ENCODE results near the gene CEP135. TPM values are rescaled to one million over a fixed set of nuclear protein-coding genes. Genes with fewer than 3 reads are reported as not detected.
A peak's percentile ranks its signal among the peaks of the same experiment; 100 is the strongest.
"Not testable (repeated sequence)": the region's sequence is repeated elsewhere in the genome, so short reads cannot be mapped to it uniquely, and the experiment has no call there.

Gene CEP135
- total RNA-seq, 1 donor, result 5.1 TPM

DNA sequence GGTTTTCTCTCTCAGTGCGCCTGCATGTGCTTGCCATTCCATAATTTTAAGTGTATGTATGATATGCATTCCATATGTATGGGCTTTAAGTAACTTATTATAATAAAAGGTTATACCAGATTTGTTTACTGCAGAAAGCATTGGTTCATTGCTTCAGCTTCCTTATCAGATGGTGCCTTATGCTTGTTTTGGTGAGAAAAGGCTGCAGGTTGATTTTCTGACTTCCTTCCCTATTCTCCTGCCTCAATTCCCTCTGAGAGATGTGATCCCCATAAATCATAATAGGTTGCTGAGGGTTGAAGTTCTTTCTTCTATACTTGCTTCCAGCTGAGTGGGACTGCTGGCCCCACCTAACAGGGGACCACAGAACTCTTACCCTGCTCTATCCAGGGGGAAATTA is 10.3 kb upstream of the CEP135 start:
- DNase-seq (ENCODE audit: low read depth in 2 of 3, low spot score in 2 of 3), result peak in 2 of 3 donors; percentile 56 to 94

DNA sequence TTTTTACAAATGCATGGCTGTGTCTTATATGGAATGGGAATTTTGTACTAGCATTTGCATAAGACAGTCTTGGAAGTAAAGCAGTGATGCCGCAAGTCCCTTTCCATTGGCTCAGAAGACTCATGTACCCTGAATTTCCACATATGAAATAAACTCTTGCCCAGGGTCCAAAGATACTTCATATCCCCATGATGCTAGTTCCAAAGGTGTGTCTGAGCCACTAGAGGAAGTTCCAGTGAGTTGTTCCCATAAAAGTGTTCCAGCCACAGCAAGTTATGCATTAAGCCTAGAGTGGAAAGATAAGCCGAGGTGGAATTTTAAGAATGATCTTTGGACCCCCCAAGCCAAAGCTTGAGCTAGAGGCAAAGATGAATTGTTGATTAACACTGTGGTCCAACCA is 9.3 kb upstream of the CEP135 start:
- DNase-seq (ENCODE audit: low read depth in 2 of 3, low spot score in 2 of 3), result no peak

DNA sequence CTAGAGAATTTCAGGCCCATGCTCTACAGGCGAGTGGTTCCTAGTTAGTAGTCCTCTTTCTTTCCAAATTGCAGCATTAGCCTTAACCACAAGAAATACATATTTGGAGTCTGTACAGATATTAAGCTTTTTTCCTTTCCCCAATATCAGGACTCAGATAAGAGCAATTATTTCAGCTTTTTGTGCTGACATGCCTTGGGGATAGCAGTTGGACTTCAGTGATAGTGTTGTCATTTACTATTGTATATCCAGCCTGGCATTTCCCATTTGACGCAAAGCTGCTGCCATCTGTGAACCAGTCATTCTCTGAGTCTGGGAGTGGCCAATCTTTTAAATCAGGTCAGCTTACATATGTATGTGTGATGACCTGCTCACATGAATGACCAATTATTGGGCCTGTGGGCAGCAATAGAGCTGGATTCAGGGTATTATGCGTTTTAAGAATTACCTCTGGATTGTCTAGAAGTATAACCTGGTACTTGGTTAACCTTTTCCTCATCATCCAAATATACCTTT is 6.8 kb upstream of the CEP135 start:
- DNase-seq (ENCODE audit: low read depth in 2 of 3, low spot score in 2 of 3), result no peak

DNA sequence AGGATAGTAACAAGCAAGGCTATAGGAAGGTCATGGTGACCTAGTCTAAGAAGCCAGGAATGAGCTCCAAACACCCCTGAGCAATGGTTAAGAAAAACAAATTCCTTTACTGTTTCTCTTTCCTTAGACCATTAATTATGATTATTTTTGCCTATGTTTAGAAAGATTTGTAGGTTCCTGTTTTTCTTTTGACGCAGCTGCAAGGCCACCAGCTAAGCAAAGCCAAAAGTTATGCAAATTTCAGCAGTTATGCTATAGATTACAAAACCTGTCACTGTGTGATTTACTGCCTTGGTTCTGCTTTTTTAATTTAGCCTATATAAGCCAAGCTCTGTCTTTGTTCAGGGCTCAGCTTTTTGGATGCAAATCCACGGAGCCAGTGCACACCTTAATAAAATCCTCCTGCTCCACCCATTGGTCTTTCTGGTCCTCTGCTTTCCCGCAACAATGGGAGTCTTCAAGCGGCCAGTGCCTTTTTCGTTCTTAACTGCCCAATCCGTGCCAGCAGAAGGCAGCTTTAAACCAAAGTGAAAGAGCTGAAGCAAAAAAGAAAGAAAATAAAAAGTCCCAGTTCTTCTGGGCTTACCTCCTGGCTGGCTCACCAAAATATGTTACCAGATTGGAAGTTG is 1.4 kb upstream of the CEP135 start:
- DNase-seq (ENCODE audit: low read depth in 2 of 3, low spot score in 2 of 3), result peak in 2 of 3 donors; percentile 81 to 91

DNA sequence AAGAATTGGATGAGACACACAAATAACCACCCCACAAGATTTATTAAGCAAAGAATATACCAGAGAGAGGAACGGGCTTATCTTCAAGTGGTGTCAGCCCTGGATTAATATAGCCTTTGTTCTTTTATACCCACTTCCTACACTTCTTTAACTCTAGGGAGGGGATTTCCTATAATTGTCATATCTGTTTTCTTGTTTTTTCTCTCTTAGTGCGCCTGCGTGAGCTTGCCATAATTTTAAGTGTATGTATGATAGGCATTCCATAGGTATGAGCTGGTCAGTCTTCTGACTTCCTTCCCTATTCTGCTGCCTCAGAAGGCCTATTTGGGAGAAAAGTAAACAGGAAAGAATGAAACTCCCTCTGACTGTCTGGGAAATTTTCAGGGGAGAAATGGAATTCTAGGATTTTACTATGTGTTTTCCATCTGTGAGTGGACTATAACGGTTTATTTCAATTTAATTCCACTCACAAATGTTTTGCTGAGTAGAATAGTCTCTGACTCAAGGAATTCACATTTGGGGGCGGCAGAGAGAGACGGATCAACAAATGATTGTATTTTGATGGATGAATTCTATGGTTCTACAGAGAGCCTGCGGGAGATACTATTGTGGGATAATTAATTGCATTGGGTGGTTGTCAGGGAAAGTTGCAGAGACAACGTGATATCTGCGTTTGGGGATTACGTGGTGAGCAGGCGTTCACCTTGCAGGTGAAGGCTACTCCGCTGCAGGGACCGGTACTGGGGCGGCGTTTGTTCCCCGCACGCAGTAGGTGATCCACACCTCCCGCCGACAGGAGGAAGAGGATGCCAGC is 626 bp upstream of the CEP135 start:
- DNase-seq (ENCODE audit: low read depth in 2 of 3, low spot score in 2 of 3), result peak; percentile 44 to 86 (median 79)

DNA sequence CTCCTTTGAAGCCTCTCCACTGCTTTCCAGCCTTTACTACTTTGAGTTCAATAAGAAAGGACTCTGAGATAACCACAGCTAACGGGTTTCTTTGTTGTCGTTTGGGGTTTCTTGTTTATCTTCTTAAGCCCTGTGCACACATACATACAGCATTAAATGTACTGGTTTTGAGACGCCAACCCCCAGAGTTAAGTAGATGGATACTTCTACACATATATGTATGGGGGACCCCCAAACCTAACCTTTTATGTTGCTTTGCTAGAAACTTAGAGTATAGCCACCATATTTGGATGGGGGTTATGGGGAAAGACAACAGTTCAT is 697 bp downstream of the CEP135 start:
- no peak for DNase-seq (ENCODE audit: low read depth in 2 of 3, low spot score in 2 of 3)

DNA sequence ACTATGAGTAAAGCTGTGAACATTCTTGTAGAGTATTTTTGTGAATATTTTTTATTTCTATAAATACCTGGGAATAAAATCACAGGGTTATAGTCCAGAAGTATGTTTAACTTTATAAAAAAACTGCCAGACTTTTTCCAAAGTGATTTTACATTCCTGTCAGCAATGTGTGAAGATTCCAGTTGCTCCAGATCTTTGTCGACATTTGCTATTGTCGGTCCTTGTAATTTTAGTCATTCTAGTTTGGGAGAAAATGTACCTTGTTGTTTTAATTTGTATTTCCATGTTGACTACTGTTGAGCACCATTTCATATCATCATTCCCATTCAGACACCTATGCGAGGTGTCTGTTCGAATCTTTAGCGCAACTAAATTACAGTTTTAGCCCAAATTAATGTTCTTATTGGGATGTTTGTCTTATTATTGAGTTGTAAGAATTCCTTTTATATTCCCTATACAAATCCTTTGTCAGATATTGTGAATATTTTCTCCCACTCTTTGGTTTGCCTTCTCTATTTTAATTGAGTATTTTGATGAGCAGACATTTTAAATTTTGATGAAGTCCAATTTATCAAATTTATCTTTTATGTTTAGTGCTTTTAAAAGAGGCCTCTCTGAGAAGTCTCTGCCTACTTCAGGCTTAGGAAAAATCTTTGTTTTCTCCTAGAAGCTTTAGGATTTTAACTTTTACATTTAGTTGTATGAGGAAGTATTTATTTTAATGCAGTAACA is 2.6 kb downstream of the CEP135 start:
- no peak for DNase-seq (ENCODE audit: low read depth in 2 of 3, low spot score in 2 of 3)

DNA sequence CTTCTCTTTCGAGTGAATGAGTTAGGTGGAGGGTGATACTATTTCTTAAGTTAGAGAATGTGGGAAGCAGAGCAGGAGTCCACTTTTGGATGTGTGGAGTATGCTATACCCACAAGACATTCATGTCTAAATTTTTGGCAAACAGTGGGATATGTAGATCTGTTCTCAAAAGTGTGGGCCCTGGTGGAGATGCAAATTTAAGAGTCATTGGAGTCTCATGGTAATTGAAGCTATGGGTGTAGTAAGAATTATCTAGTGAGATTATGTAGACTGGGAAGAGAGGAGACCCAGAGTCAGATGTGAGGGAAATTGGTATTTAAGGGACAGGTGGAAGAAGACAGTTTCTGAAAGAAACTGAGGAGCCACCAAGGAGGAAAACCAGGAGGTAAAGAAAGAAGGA is 7.0 kb downstream of the CEP135 start:
- DNase-seq (ENCODE audit: low read depth in 2 of 3, low spot score in 2 of 3), result no peak

DNA sequence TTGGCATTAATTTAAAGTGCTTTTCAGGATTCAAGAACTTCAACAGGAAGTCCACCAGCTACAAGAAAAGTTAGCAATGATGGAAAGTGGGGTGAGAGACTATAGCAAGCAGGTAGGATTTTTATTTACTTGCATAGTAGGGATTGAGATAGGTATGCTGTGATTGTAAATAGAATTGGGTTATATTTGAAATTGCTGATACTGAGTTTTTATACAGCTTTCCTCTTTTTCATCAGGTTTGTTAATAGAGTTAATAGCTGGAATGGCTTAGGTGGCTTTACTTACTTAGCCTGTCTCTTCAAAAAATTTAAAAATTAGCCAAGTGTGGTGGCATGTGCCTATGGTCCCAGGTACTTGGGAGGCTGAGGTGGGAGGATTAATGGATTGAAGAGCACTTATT is 10.9 kb downstream of the CEP135 start:
- DNase-seq (ENCODE audit: low read depth in 2 of 3, low spot score in 2 of 3), result no peak

DNA sequence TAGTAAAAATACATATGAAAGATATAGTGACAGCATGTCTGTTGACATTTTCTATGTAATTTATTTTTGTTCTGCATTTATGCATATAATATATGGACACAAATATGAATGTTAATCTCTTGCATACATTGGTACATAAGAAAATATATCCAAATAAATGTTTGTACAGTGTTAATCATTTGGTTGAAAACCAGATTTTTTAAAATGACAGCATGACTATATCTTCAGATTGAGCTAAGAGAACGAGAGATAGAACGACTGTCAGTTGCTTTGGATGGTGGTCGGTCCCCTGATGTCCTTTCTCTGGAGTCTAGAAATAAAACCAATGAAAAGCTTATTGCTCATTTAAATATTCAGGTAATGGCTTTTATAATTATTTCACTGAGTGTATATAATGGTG is 15.3 kb downstream of the CEP135 start:
- no peak for DNase-seq (ENCODE audit: low read depth in 2 of 3, low spot score in 2 of 3)

DNA sequence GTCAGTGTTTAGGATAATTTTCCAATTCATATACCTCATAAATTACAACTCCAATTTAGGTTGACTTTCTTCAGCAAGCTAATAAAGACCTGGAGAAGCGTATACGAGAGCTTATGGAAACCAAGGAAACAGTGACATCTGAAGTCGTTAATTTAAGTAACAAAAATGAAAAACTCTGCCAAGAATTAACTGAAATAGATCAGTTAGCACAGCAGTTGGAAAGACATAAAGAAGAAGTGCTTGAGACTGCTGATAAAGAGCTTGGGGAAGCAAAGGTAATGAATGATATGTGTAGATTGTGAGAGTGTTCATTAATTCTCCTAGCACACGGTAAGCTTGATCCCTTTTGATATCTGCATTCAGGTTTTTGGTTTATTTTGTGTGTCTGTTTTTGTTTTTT is 16.8 kb downstream of the CEP135 start:
- DNase-seq (ENCODE audit: low read depth in 2 of 3, low spot score in 2 of 3), result peak in 2 of 3 donors; percentile 9 to 31

DNA sequence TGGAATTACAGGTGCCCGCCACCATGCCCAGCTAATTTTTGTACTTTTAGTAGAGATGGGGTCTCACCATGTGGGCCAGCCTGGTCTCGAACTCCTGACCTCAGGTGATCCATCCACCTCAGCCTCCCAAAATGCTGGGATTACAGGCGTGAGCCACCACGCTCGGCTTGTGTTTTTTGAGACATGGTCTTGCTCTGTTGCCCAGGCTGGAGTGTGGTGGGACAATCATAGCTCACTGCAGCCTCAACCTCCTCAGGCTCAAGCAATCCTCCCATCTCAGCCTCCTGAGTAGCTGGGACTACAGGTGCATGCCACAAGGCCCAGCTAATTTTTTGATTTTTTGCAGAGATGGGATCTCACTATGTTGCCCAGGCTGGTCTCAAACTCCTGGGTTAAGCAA is 17.6 kb downstream of the CEP135 start:
- DNase-seq (ENCODE audit: low read depth in 2 of 3, low spot score in 2 of 3), result not testable (repeated sequence)

DNA sequence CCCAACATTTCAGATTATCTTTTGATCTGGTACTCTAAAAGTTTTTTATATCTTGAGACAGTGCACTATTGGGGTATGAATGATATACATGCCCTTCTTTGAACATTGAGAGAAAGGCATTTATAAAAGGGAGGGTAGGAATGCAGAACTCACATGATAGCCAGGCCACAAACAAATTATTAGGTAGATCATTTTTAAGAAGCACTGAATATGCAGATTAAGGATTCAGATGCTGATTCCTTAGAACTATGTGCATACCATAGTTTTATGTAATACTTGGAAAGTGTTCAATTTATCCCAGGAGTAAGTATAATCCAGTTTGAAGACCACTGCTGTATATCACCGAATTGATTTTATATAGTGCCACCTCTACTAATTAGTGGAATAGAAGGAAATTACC is 18.6 kb downstream of the CEP135 start:
- no peak for DNase-seq (ENCODE audit: low read depth in 2 of 3, low spot score in 2 of 3)

DNA sequence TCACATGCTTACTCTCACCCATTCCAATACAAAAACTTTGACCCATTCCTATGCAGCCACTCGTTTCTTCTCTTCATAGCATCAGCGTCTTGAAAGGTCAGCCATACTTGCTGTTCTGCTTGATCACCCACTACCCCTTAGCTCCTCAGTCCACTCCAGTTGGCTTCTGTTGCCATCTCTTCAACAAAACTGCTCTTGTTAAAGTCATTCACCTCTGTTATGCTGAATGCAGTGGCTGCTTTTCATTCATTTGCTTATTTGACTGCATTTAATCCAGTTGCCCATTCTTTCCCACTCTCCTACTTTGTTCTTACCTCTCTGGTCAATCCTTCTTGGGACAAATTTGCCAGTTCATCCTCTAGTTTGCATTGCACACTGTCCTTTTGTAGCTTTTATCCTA is 24.9 kb downstream of the CEP135 start:
- no peak for DNase-seq (ENCODE audit: low read depth in 2 of 3, low spot score in 2 of 3)

DNA sequence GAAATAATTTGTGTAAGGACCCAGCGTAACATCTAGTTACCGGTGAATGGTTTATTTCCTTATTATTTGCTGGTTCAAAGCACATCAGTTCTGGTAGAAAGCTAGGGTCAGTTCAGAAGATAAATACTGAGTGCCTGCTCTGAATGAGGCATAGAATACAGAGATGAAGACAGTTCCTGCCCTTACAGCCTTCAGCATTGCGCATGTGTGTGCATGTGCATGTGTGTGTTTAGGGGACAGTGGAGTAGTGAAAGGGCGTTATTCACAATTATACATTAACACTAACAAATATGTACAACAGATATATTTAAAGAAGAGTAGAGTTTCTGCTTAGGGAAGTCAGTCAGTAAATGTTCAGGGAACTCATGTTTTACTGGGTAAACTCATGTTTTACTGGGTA is 29.1 kb downstream of the CEP135 start:
- no peak for DNase-seq (ENCODE audit: low read depth in 2 of 3, low spot score in 2 of 3)

DNA sequence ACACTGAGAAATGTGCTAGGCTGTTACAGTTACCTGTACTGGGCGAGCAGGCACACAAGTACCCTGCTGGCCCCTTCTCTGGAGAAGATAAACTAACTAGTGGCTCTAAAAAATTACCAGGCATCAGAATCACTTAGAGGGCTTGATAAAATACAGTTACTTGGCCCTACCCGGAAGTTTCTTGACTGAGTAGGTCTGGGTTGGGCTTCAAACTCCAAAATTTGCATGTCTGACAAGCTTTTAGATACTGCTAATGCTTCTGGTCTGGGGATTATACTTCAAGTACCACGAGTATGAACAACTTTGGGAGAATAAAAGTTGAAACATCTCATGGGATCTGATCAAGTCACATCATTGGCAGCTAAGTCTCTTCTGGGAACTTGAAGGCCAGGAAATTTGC is 30.8 kb downstream of the CEP135 start:
- DNase-seq (ENCODE audit: low read depth in 2 of 3, low spot score in 2 of 3), result no peak

DNA sequence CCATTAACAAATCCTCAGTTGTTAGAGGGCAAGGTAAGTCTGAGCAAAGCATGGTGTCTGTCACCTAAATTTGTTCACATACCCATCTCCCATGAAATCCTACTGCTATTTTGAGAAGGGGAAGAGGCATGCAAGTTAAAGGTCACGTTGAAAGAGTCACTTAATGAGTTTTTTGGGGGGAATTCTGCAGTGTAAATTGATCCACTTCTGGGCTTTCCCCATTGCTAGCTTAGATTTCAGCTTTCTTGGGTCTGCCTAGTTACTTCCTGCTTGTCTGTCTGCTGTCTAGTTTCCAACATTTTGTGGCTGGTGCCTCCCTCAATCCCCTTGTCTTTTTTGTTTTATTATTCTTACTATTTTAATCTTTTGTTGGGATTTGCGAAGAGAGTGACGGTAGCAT is 32.0 kb downstream of the CEP135 start:
- DNase-seq (ENCODE audit: low read depth in 2 of 3, low spot score in 2 of 3), result no peak

DNA sequence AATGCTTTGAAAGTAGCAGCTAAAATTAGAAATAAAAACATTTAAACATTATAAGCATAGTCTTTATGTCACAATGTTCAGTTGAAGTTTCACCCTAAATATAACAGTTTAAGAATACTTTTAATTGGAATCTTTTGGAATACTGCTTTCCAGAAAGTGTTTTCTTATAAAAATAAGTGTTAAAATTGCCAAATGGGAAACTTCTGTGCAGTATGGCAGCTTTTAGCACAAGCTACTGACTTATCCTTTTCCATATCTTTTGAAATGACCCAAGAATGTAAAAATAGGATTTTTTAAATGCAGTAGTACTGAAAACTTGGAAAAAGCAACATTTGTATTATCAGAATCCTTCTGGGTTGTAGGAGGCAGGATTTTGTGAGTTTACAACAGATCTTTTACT is 34.2 kb downstream of the CEP135 start:
- DNase-seq (ENCODE audit: low read depth in 2 of 3, low spot score in 2 of 3), result no peak

DNA sequence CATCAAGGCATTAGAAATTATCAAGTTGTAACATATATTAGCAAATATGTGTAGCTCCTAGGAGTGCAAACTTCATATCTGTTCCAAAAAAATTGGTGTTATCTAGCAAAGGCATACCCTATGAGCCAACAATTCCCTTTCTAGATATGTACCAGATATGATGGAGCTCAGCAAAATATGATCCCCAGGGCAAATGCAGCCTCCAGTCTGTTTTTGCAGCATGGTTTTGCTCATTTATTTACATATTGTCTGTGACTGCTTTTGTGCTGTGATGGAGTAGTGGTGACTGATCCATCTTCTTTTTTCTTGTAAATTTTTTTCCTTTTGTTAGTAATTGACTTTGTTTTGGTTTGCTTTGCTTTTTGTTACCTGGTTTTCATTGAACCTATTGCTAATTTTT is 41.0 kb downstream of the CEP135 start:
- no peak for DNase-seq (ENCODE audit: low read depth in 2 of 3, low spot score in 2 of 3)

DNA sequence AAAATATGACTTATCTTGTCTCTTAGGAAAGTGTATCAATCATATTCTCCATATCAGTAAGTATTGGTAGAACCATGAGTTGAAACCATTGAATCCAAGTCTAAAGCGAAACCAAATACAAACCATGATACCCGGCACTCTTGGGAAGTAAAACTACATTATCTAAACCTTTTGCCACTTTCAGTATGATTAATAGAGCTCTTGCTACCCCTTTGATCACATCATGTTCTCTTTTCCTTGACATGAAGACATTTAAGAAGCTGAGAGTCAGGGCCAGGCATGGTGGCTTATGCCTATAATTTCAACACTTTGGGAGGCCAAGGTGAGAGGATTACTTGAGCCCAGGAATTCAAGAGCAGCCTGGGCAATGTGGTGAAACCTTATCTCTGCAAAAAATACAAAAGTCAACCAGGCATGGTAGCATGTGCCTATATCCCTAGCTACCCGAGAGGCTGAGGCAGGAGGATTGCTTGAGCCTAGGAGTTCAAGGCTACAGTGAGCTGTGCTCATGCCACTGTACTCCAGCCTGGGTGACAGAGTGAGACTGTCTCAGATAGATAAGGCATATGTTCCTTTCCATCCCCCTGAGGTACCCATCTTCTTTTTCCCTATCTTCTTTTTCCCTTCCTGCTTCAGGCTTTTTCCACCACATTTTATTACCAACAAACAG is 45.4 kb downstream of the CEP135 start:
- no peak for DNase-seq (ENCODE audit: low read depth in 2 of 3, low spot score in 2 of 3)

DNA sequence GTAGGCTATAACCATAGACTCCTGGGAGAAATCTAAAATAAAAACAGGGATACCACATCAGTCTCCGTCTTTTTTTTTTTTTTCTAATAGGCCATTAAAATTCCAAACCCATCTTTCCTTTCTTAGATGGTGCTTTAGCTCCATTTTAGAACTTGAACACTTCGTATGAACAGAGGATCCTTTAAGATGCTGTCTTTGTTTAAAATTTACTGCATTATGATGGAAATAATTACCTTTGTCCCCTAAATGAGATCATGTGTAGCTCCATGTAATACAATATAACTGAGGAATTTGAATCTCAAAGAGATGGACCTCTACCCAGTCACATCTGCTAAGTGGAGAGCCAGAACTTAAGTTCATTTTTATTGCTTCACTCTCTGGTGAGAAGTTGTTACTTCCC is 47.9 kb downstream of the CEP135 start:
- no peak for DNase-seq (ENCODE audit: low read depth in 2 of 3, low spot score in 2 of 3)
